Panc1 (cell line): ENCODE data around the gene PPTC7. TPM values are rescaled to one million over a fixed set of nuclear protein-coding genes. Genes with fewer than 3 reads are reported as not detected.

Experiments used
- ATAC-seq: fragments of 200-7000 bp; cut with Tn5 transposase; 2 replicates; pipeline ENCODE4 v1.9.1; 2020; ENCODE audit warnings: mild to moderate bottlenecking, moderate library complexity
- BruUV-seq: library from RNA; stranded (reverse); fragments of 400-500 nt; replicated peaks from 2 replicates; lab custom pipeline; 2021; lab: Mats Ljungman, UMichigan
- CTCF ChIA-PET: fragments of 300-600 bp; sonication (Branson Sonifier 250); formaldehyde crosslinking; loops from one replicate; lab custom pipeline; 2022; ENCODE audit warnings: antibody characterized with exemption; lab: Charles Lee
- POLR2A ChIA-PET: fragments of 300-600 bp; sonication (Branson Sonifier 250); formaldehyde crosslinking; loops from one replicate; lab custom pipeline; 2022; ENCODE audit warnings: antibody characterized with exemption; lab: Charles Lee
- DNase-seq: peaks from one replicate; pipeline ENCODE4 v3.0.0-alpha.2; 2010; ENCODE audit warnings: low read depth, low spot score
- H3K27ac ChIP-seq: 2 replicates; pipeline ENCODE4 v1.5.1; 2011; ENCODE audit warnings: mild to moderate bottlenecking, low read length, inconsistent platforms
- H3K27me3 ChIP-seq: fragments of 200-500 bp; sonication (Bioruptor generic); 2 replicates; pipeline ENCODE4 v1.6.0; 2014; ENCODE audit warnings: low read length, inconsistent platforms; ENCODE audit not compliant: control insufficient read depth, insufficient read depth
- H3K36me3 ChIP-seq: fragments of 200-500 bp; sonication (Bioruptor generic); 2 replicates; pipeline ENCODE4 v1.5.1; 2014; ENCODE audit warnings: inconsistent platforms, mild to moderate bottlenecking, low read length, moderate library complexity; ENCODE audit not compliant: control insufficient read depth, insufficient read depth
- H3K4me1 ChIP-seq: 2 replicates; pipeline ENCODE4 v1.5.1; 2011; ENCODE audit warnings: inconsistent platforms, mild to moderate bottlenecking, low read length, moderate library complexity; ENCODE audit not compliant: control insufficient read depth, insufficient read depth
- H3K4me3 ChIP-seq, 2 experiments: 2 replicates each; pipeline ENCODE4 v1.5.1; 2011 to 2012; ENCODE audit warnings: low read depth in 2 of 2, low read length in 2 of 2, mild to moderate bottlenecking in 2 of 2, inconsistent platforms in 1 of 2, moderate library complexity in 1 of 2
- H3K9me3 ChIP-seq: fragments of 200-500 bp; sonication (Bioruptor generic); 2 replicates; pipeline ENCODE4 v1.5.1; 2014; ENCODE audit warnings: low read depth, mild to moderate bottlenecking, inconsistent platforms, low read length, moderate library complexity; ENCODE audit not compliant: control insufficient read depth, insufficient read depth
- CTCF ChIP-seq: fragments of 450-650 bp; IDR thresholded peaks from 2 replicates; pipeline ENCODE4 v1.5.1; 2017; ENCODE audit warnings: mild to moderate bottlenecking
- POLR2AphosphoS5 ChIP-seq: IDR thresholded peaks from 2 replicates; pipeline ENCODE4 v1.6.1; 2012; ENCODE audit warnings: mild to moderate bottlenecking, low read depth, low read length, moderate library complexity
- SIN3A ChIP-seq: IDR thresholded peaks from 2 replicates; pipeline ENCODE4 v1.6.1; 2012; ENCODE audit warnings: low read depth, mild to moderate bottlenecking, low read length, moderate library complexity, borderline replicate concordance; ENCODE audit not compliant: insufficient read depth
- TCF7L2 ChIP-seq: IDR thresholded peaks from 2 replicates; pipeline ENCODE4 v1.6.1; 2011; ENCODE audit warnings: mild to moderate bottlenecking, low read depth, low read length, inconsistent platforms
- in situ Hi-C: cut with HindIII; loops from 2 replicates; pipeline ENCODE4 v1.10.0; 2016; ENCODE audit warnings: low sequenced_read_pairs, low pct_unique_long_range_greater_than_20kb
- intact Hi-C: fragments of 100-400 bp; cut with micrococcal nuclease; formaldehyde crosslinking; loops from one replicate; pipeline ENCODE4 v1.10.0; 2022; ENCODE audit not compliant: unreplicated experiment
- total RNA-seq: library from RNA; stranded (reverse); gene quantifications from one replicate; pipeline ENCODE4 v1.2.1, GENCODE V29; 2021; ENCODE audit not compliant: unreplicated experiment
- TF ChIP-seq, protein P1 (sequence below), 2 experiments: IDR thresholded peaks; 2 replicates each; pipeline ENCODE4 v1.6.1; 2011 to 2012; ENCODE audit warnings: low read depth in 2 of 2, control low read depth in 1 of 2, low read length in 1 of 2, mild to moderate bottlenecking in 1 of 2, moderate library complexity in 1 of 2; ENCODE audit not compliant: insufficient read depth in 1 of 2

PPTC7 gene
- total RNA-seq, 1 experiment from 2014 or later, result 18.4 TPM

DNA sequence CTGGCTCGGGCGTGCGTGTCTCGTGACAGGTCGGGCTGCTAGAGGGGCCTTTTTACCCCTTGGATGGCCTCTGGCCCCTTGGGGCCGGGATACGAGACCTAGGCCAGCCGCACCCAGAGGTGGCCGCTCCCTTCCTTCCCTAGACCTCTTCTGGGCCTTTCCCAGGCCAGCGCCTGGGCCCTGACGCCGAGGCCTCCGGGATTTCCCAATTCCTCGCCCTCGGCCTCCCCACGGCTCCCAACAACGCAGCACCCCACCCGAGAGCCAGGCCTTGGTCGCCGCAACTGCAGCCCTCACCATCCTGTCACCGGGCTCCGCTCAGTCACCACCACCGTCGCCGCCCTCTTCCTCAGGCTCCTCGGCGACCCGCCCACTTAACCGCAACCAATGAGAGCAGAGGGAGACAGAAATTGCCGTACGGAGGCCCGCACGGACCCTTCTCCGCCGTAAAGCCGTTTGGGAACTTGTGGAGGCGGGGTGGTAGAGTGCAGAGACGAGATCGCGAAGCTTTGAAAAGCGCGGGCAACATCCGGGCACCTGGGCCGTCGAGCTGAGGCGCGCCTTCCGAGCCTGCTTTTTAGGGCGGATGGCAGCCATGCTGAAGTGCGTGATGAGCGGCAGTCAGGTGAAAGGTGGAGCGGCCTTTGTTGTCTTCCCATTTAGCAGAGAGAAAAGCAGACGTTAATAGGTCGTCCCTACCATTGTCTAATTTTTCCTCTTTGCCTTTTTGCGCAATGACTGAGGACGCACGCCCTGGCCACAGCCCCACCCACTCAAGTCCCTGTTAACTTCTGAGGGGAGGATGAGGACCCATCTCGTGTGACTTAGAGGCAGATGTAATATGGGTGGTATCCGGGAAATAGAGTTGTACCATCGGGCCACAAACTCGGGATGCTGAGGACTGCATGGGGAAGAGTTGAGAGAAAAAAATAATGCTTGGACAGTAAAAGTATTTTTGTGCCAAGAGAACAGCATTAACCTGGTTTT, 81.1 kb downstream of the PPTC7 start, which contains the start of the genes RAD9B and VPS29:
Gene RAD9B, plus strand, starts transcription at position 580 of the 987 bp plus-strand sequence. Its CDS starts 7 bp downstream, at position 587.
Gene VPS29, minus strand, starts transcription at position 360 of the 987 bp plus-strand sequence. Its CDS starts 60 bp downstream, at position 300.
- in situ Hi-C loops, result loop anchor here (5.0 kb wide), 1 partner anchor 35 kb away; the partner anchor contains the start of genes FAM216A and GPN3
- H3K27me3 ChIP-seq, result no peaks in the 10 kb centered on the region

DNA sequence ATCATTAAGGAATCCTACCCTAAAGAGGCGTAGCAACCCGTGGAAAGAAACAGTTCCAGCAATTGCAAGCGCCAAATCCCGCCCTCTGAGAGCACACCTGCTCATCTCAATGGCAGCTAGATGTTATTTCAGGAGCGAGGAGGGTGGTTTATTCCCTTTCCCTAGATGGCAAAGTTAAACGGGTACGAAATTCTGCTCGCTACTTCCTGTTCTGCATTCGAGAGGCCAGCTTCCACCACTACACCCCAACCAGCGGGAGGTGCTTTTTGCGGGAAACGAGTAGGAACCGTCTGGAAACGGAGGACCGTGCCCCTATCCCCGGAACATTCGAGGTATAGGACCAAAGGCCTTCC, 81.7 kb downstream of the PPTC7 start:
- DNase-seq, result no peak
- Histone ChIP-seq H3K27me3 (no peaks in the 10 kb centered on the region), H3K4me1 (peaks cover 19% of the 10 kb centered on the region), H3K27ac (peak overlapping the region; percentile 97), H3K9me3 (no peaks in the 10 kb centered on the region), H3K4me3 (peak overlapping the region; percentile 91 to 99), H3K36me3 (peaks cover 11% of the 10 kb centered on the region)
- ChIA-PET POLR2A (no interaction called here), CTCF (interaction anchor here (0.7 kb wide), 1 partner anchor 33 kb away, joined by 4 read pairs; the partner anchor contains the start of genes FAM216A and GPN3)
- in situ Hi-C loops, result loop anchor here (5.0 kb wide), 1 partner anchor 34 kb away; the partner anchor contains the start of genes FAM216A and GPN3
- TSS peak; percentile 78 for BruUV-seq
- ATAC-seq, result peak; percentile 61
- TF ChIP-seq POLR2AphosphoS5, result no peak
- no peak for TF ChIP-seq TCF7L2
- intact Hi-C loops, result no loop called here

More for the DNA sequence above, 81.1 kb downstream of the PPTC7 start, which contains the start of the genes RAD9B and VPS29:
- DNase-seq, result peak; percentile 87
- intact Hi-C loops, result no loop called here
- peak; percentile 97 for ATAC-seq
- ChIA-PET POLR2A (no interaction called here), CTCF (no interaction called here)
- H3K36me3 ChIP-seq, result peaks cover 6% of the 10 kb centered on the region
- TF ChIP-seq TCF7L2 (no peak), POLR2AphosphoS5 (peak; percentile 82), CTCF (no peak), SIN3A (0 out of 2 replicates have a peak, but pooled peaks have one; percentile 40)
- TF ChIP-seq, protein P1, sequence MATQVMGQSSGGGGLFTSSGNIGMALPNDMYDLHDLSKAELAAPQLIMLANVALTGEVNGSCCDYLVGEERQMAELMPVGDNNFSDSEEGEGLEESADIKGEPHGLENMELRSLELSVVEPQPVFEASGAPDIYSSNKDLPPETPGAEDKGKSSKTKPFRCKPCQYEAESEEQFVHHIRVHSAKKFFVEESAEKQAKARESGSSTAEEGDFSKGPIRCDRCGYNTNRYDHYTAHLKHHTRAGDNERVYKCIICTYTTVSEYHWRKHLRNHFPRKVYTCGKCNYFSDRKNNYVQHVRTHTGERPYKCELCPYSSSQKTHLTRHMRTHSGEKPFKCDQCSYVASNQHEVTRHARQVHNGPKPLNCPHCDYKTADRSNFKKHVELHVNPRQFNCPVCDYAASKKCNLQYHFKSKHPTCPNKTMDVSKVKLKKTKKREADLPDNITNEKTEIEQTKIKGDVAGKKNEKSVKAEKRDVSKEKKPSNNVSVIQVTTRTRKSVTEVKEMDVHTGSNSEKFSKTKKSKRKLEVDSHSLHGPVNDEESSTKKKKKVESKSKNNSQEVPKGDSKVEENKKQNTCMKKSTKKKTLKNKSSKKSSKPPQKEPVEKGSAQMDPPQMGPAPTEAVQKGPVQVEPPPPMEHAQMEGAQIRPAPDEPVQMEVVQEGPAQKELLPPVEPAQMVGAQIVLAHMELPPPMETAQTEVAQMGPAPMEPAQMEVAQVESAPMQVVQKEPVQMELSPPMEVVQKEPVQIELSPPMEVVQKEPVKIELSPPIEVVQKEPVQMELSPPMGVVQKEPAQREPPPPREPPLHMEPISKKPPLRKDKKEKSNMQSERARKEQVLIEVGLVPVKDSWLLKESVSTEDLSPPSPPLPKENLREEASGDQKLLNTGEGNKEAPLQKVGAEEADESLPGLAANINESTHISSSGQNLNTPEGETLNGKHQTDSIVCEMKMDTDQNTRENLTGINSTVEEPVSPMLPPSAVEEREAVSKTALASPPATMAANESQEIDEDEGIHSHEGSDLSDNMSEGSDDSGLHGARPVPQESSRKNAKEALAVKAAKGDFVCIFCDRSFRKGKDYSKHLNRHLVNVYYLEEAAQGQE (IDR thresholded peaks at IDR 0.05; ENCODE audit: insufficient read depth in 1 of 2, low read depth in 2 of 2, low read length in 1 of 2), result peak in 1 of 2 experiments; percentile 63; a peak in 1 of 4 replicates
- BruUV-seq, result TSS peak; percentile 93
- no peaks in the 10 kb centered on the region for H3K9me3 ChIP-seq
- H3K27ac ChIP-seq, result peak within 1 kb of the TSS; percentile 97
- H3K4me3 ChIP-seq, result peak within 1 kb of the TSS; percentile 91 to 99
- H3K4me1 ChIP-seq, result peaks cover 19% of the 10 kb centered on the region
